ENCODE results near the gene FYN. TPM values are rescaled to one million over a fixed set of nuclear protein-coding genes. Genes with fewer than 3 reads are reported as not detected.
A peak's percentile ranks its signal among the peaks of the same experiment; 100 is the strongest.

Gene FYN
- total RNA-seq, 1 donor = 91.9 TPM

DNA sequence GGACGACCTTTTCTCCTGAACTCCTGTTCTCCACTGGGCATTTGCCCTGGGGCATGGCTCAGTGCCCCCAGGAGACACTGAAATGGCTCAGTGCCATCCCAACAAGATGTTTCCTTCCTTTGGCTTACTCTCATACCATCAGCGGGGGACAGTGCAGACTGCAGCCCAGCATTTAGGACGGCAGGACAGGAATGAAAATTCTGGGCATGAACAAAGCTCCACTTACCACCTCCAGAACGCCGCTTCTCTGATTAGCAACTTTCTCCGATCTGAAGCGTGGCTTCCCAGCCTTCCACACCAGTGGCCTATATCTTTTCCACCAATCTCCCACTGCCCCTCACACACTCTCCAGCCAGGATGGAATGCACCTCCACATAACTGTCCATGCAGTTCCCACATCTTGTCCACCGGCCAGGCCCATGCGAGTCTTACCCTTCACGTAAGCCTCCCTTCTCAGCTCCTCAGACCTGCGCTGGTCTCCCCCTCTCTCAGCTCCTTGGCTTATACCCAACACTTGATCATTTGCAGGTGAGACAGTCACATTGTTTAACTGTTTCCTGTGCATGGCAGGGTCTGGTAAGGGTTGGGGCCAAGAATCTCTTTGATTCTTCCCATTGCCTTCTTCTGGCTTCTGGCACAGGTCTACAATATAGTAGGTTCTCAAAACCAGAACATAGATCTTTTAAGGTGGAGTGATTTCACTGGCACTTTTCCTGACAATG, 114.5 kb downstream of the FYN start:
- DNase-seq (ENCODE audit: low read depth) = no peak
- TF ChIP-seq, protein P1, sequence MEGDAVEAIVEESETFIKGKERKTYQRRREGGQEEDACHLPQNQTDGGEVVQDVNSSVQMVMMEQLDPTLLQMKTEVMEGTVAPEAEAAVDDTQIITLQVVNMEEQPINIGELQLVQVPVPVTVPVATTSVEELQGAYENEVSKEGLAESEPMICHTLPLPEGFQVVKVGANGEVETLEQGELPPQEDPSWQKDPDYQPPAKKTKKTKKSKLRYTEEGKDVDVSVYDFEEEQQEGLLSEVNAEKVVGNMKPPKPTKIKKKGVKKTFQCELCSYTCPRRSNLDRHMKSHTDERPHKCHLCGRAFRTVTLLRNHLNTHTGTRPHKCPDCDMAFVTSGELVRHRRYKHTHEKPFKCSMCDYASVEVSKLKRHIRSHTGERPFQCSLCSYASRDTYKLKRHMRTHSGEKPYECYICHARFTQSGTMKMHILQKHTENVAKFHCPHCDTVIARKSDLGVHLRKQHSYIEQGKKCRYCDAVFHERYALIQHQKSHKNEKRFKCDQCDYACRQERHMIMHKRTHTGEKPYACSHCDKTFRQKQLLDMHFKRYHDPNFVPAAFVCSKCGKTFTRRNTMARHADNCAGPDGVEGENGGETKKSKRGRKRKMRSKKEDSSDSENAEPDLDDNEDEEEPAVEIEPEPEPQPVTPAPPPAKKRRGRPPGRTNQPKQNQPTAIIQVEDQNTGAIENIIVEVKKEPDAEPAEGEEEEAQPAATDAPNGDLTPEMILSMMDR (IDR thresholded peaks at IDR 0.05; ENCODE audit: insufficient read depth, low read length) = no peak
- H3K4me3 ChIP-seq (ENCODE audit: low read depth, low read length) = no peak overlapping the region

DNA sequence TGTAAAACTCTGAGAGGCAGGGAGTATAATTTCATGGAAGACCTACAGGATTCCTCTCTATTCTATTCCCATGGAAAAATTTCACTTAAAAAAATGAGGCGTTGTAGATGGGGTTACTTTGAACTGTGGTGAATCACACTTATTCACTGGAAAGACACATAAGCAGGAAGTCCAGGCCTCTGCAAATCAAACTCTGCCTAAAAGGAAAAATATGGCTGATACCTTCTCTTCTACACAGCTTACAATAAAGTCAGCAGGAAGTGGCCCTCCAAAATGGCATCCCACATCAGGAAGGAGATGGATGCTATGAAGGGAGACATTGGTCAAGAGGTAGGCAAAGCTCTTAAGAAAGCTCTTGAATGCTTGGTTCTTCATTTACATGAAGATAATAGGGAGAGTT, 115.9 kb downstream of the FYN start:
- TF ChIP-seq, protein P1 (IDR thresholded peaks at IDR 0.05; ENCODE audit: insufficient read depth, low read length) = no peak
- no peak overlapping the region for H3K4me3 ChIP-seq (ENCODE audit: low read depth, low read length)
- DNase-seq (ENCODE audit: low read depth) = peak; percentile 71

DNA sequence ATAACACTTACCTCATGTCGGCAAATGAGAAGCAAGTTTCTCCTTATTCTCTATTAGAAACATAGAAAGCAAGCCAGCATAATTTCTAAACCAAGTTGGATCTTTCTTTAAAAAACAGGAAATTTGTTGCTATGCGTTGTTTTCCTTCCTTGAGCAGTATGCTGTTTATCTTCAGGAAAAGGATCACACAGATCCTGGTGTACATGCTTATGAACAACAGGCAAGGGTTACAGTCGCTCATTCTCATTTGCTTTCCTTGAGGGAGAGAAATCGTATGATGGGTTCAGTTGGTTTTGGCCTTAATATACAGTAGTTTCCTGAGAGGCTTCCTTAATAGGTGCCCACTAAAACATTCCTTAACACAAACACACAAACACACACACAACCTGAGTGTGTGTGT, 118.8 kb downstream of the FYN start:
- no peak overlapping the region for H3K4me3 ChIP-seq (ENCODE audit: low read depth, low read length)
- TF ChIP-seq, protein P1 (IDR thresholded peaks at IDR 0.05; ENCODE audit: insufficient read depth, low read length) = no peak
- no peak for DNase-seq (ENCODE audit: low read depth)

DNA sequence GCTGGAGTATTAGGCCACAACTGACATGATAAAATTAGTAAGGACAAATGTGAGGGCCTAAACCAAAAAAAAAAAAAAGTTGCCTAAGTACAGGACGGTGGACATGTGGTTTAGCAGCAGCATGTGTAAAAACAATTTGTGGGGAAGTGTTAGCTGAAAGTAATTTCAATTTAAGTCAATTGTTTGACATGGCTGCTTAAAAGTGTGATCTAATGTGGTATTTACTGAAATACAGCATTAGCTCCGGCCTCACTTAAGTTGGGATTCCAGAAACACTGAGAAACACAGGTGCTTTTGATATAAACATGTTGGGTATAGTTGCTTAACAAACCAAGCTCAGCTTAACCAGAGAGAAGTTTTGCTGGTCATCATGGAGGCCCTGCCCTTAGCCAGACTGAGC, 119.7 kb downstream of the FYN start:
- no peak for DNase-seq (ENCODE audit: low read depth)
- no peak overlapping the region for H3K4me3 ChIP-seq (ENCODE audit: low read depth, low read length)
- TF ChIP-seq, protein P1 (IDR thresholded peaks at IDR 0.05; ENCODE audit: insufficient read depth, low read length) = no peak

DNA sequence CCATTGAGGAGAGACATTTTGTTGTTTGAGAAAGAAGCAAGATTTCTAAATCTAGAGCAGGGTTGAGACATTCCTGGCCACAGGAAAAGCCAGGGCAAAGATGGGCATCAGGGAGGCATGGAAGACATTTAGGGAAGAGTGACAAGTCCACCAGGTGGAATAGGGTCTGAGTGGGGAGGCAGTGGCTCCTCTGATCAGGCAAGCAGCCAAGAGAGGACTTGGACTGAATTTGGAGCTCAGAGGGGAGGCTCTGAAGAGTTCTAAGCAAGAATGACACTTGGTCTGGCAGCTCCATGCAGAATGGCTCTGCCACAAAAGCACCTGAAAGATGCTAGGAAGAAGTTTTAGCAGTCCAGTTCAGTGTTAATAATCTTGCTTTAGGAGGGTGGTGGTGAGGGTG, 120.8 kb downstream of the FYN start:
- no peak for DNase-seq (ENCODE audit: low read depth)
- H3K4me3 ChIP-seq (ENCODE audit: low read depth, low read length) = no peak overlapping the region
- TF ChIP-seq, protein P1 (IDR thresholded peaks at IDR 0.05; ENCODE audit: insufficient read depth, low read length) = no peak

DNA sequence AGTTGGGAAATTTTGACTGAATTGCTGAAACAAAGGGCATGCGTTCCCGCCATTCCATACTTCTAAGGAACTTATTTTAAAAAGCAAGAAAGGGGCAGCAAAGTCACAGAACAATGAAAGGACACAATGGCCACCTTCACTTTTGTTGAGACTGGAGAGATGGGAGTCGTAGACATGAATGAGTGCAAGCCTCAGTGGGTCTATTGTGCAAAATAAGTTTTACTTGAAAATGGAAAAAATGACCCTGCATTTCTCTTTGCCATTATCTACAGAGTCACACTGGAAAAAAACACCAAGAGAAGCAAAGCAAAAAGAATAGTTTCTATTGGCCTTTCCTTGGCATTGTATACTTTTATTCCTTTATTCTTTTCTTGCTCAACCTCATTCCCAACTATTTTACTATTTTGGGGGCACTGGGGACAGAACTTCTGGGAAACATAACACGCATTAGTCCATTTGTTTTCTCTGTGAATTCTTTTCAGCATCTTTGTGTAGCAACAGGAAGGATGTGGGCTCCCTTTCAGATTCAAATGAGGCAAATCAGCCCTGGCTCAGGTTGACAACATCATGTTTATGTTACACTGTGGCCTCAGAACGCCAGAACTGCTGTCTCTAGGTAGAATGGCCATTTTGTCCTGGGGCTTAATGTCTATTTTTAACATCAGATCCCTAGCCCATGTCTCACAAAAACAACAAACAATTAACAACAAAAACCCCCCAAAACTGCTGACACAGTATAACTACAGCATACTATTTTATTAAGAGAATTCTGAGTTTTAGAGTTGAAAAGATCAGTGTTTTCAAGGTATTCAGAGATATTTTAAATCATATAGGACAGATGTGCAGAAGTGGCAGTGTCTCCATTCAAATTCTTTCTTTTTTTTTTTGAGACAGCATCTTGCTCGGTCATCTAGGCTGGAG, 122.2 kb downstream of the FYN start:
- no peak overlapping the region for H3K4me3 ChIP-seq (ENCODE audit: low read depth, low read length)
- peak; percentile 42 for DNase-seq (ENCODE audit: low read depth)
- TF ChIP-seq, protein P1 (IDR thresholded peaks at IDR 0.05; ENCODE audit: insufficient read depth, low read length) = no peak

Data from fibroblast of the aortic adventitia (primary cell).